Neuronal stem cell (in vitro differentiated cells): ENCODE measurements around the gene CRK. TPM values are rescaled to one million over a fixed set of nuclear protein-coding genes. Genes with fewer than 3 reads are reported as not detected.

Source experiments
- DNase-seq: peaks from one replicate; pipeline ENCODE4 v3.0.0-alpha.2; 2013; ENCODE audit warnings: low spot score
- H2AFZ ChIP-seq: one replicate; pipeline ENCODE4 v1.6.1; 2013; ENCODE audit warnings: mild to moderate bottlenecking, low read length, inconsistent platforms
- H2AK5ac ChIP-seq: 2 replicates; pipeline ENCODE4 v1.6.1; 2013; ENCODE audit warnings: low read depth, mild to moderate bottlenecking, inconsistent platforms, low read length, moderate library complexity, mixed read lengths
- H2BK120ac ChIP-seq: 2 replicates; pipeline ENCODE4 v1.6.1; 2013; ENCODE audit warnings: low read depth, mild to moderate bottlenecking, inconsistent platforms, low read length, moderate library complexity, mixed read lengths
- H2BK12ac ChIP-seq: one replicate; pipeline ENCODE4 v1.6.1; 2013; ENCODE audit warnings: low read length, inconsistent platforms
- H2BK15ac ChIP-seq: 2 replicates; pipeline ENCODE4 v1.6.1; 2013; ENCODE audit warnings: mild to moderate bottlenecking, low read length, inconsistent platforms, mixed read lengths
- H2BK5ac ChIP-seq: one replicate; pipeline ENCODE4 v1.6.1; 2013; ENCODE audit warnings: inconsistent platforms, mild to moderate bottlenecking, low read length, moderate library complexity
- H3K14ac ChIP-seq: one replicate; pipeline ENCODE4 v1.6.1; 2013; ENCODE audit warnings: low read length, inconsistent platforms
- H3K18ac ChIP-seq: 2 replicates; pipeline ENCODE4 v1.6.1; 2013; ENCODE audit warnings: low read length, inconsistent platforms
- H3K23ac ChIP-seq: 2 replicates; pipeline ENCODE4 v1.6.1; 2013; ENCODE audit warnings: low read depth, mild to moderate bottlenecking, mixed read lengths, low read length, inconsistent platforms; ENCODE audit not compliant: poor library complexity
- H3K27ac ChIP-seq: replicated peaks from 3 replicates; pipeline ENCODE4 v1.5.1; 2013; ENCODE audit warnings: low read length, inconsistent platforms
- H3K27me3 ChIP-seq, 3 experiments: 2 replicates each; pipeline ENCODE4 v1.6.1; 2013; ENCODE audit warnings: low read length in 3 of 3, mild to moderate bottlenecking in 2 of 3, inconsistent platforms in 1 of 3, low read depth in 1 of 3, mixed read lengths in 1 of 3, moderate library complexity in 1 of 3; ENCODE audit not compliant: control insufficient read depth in 3 of 3, insufficient read depth in 3 of 3
- H3K36me3 ChIP-seq, 2 donors: replicated peaks in 1 of 2; 2 replicates each; pipeline ENCODE4 v1.6.1; 2013; ENCODE audit warnings: low read length in 2 of 2; ENCODE audit not compliant: control insufficient read depth in 2 of 2, insufficient read depth in 2 of 2
- H3K4ac ChIP-seq: 2 replicates; pipeline ENCODE4 v1.6.1; 2013; ENCODE audit warnings: inconsistent platforms, mild to moderate bottlenecking, low read length, moderate library complexity
- H3K4me1 ChIP-seq, 2 donors: 1 replicate in 1 of 2; 2 replicates in 1 of 2; pipeline ENCODE4 v1.6.1; 2013; ENCODE audit warnings: low read length in 2 of 2, low read depth in 1 of 2; ENCODE audit not compliant: control insufficient read depth in 2 of 2, insufficient read depth in 1 of 2
- H3K4me2 ChIP-seq: one replicate; pipeline ENCODE4 v1.6.1; 2013; ENCODE audit warnings: mild to moderate bottlenecking, low read length, inconsistent platforms; ENCODE audit not compliant: insufficient read depth, poor library complexity, severe bottlenecking
- H3K4me3 ChIP-seq, 2 donors: 2 replicates each; pipeline ENCODE4 v1.5.1; 2013; ENCODE audit warnings: low read length in 2 of 2, mild to moderate bottlenecking in 2 of 2, inconsistent platforms in 1 of 2, moderate library complexity in 1 of 2
- H3K79me1 ChIP-seq: one replicate; pipeline ENCODE4 v1.6.1; 2013; ENCODE audit warnings: low read depth, mild to moderate bottlenecking, inconsistent platforms, low read length, moderate library complexity
- H3K9ac ChIP-seq: one replicate; pipeline ENCODE4 v1.6.1; 2013; ENCODE audit warnings: mild to moderate bottlenecking, low read depth, low read length, inconsistent platforms; ENCODE audit not compliant: poor library complexity
- H3K9me3 ChIP-seq, 2 donors: replicated peaks in 1 of 2; 2 replicates each; pipeline versions ENCODE3 to v1.6.1; 2013; ENCODE audit warnings: low read length in 2 of 2, mild to moderate bottlenecking in 2 of 2, inconsistent platforms in 1 of 2, low read depth in 1 of 2, mixed read lengths in 1 of 2, moderate library complexity in 1 of 2; ENCODE audit not compliant: control insufficient read depth in 2 of 2, insufficient read depth in 1 of 2
- H4K8ac ChIP-seq: one replicate; pipeline ENCODE4 v1.6.1; 2013; ENCODE audit warnings: low read depth, mild to moderate bottlenecking, inconsistent platforms, low read length, moderate library complexity
- H4K91ac ChIP-seq: one replicate; pipeline ENCODE4 v1.6.1; 2013; ENCODE audit warnings: low read length, low read depth, mild to moderate bottlenecking, inconsistent platforms; ENCODE audit not compliant: poor library complexity
- WGBS, 2 donors: extraction: QIAGEN DNeasy Blood & Tissue Kit; methylation state at CpG; one replicate each; pipeline ENCODE4 v1.1.7; 2013; ENCODE audit warnings: missing lambda C conversion rate in 2 of 2, mixed read lengths in 1 of 2; ENCODE audit not compliant: insufficient read length in 2 of 2, insufficient replicate concordance in 1 of 2; ENCODE audit errors: extremely low coverage in 2 of 2; 5-methylcytosine and 5-hydroxymethylcytosine counted together
- polyA plus RNA-seq, 2 experiments: library from polyadenylated mRNA; stranded (reverse); fragments of 200-250 nt; gene quantifications; one replicate each; pipeline ENCODE4 v1.2.3, GENCODE V29; 2013

CRK gene
- polyA plus RNA-seq (2013, experiment 1 of 2), result 30.8 TPM
- polyA plus RNA-seq (2013, experiment 2 of 2), result 32.4 TPM

DNA sequence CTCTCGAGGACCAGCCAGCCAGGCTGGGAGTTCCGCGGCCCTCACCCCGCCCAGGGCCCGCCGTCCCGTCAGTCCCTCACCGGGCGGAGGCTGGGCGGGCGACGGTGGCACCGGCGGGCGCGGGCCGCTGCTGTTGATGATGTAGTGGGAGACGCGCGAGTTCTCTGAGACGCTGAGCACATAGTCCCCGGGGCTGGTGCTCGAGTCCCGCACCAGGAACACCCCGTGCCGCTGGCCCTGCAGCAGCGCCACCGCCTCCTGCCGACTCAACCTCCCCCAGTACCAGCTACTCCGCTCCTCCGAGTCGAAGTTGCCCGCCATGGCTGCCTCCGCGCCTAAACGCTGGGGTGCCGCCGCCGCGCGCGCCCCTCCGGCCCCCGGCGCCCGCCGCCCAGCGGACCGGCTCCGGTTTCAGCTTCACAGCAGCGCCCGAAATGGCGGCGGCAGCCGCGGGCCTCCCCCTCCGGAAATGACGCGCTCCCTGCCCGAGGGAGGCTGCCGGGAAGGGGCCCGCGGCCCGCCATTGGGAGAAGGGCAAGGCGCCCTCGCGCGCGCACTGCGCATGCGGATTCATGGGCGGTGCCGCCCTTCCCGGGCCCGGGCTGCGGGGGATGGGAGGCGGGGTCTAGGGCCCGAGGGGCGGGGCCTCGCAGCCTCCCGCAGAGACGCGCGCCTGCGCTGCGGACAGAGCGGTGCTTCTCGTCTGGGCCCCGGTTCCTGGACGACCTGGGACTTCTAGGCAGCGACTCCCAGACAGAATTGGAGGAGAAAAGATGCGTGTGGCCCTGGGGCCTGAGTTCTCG is at the start of gene CRK:
Gene CRK, minus strand, starts transcription at position 436 of the 803 bp plus-strand sequence. Its CDS starts 115 bp downstream, at position 321.
- H3K4me3 ChIP-seq, result peak within 1 kb of the TSS; percentile 83 to 100
- peak within 1 kb of the TSS; percentile 99 for H2BK5ac ChIP-seq
- peak within 1 kb of the TSS; percentile 32 for H4K8ac ChIP-seq
- H3K4me1 ChIP-seq, result peaks cover 5% of the 10 kb centered on the region in 2 donors
- H3K14ac ChIP-seq, result peak within 1 kb of the TSS; percentile 97
- peaks cover 0 to 33% of the 10 kb centered on the region in 2 donors for H3K36me3 ChIP-seq
- peak within 1 kb of the TSS; percentile 52 for H2BK12ac ChIP-seq
- H3K4me2 ChIP-seq, result peak within 1 kb of the TSS; percentile 69
- peak within 1 kb of the TSS; percentile 99 for H3K18ac ChIP-seq
- no peak within 1 kb of the TSS for H4K91ac ChIP-seq
- H2BK120ac ChIP-seq, result no peak within 1 kb of the TSS
- peaks cover 0 to 3% of the 10 kb centered on the region in 2 donors for H3K9me3 ChIP-seq
- peak within 1 kb of the TSS; percentile 77 for H3K27ac ChIP-seq
- H2AK5ac ChIP-seq, result peak within 1 kb of the TSS; percentile 96
- peak within 1 kb of the TSS; percentile 71 for H2BK15ac ChIP-seq
- no CpG with 5 or more reads among the region's 93 CpGs for WGBS, 2 donors
- DNase-seq, result peak; percentile 96
- H2AFZ ChIP-seq, result peak within 1 kb of the TSS; percentile 94
- peak within 1 kb of the TSS; percentile 99 for H3K9ac ChIP-seq
- H3K4ac ChIP-seq, result peak within 1 kb of the TSS; percentile 80
- no peaks in the 10 kb centered on the region for H3K27me3 ChIP-seq
- H3K79me1 ChIP-seq, result peaks cover 8% of the 10 kb centered on the region
- peak within 1 kb of the TSS; percentile 90 for H3K23ac ChIP-seq

DNA sequence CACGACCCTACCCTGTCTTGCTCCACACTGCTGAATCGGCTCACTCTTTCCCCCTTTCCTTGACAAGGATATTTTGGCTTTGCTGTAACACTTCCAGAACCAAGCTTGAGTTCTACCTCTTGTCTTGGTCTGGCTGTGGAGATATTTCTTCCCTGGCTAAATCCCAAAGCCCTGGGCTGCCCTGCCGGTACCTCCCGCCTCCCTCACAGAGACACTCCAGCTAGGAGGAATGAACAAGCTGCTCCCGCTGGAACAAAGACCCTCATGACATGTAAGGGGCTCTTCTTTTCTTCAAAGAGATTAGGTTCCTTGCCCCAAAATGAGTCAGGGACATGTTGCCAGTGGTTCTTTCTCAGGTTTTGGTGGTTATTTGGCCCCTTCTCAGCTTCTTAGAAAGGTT is 49.6 kb upstream of the CRK start:
- H2BK5ac ChIP-seq, result no peak overlapping the region
- H2BK15ac ChIP-seq, result no peak overlapping the region
- H3K27me3 ChIP-seq, result no peaks in the 10 kb centered on the region
- H3K27ac ChIP-seq, result peak overlapping the region; percentile 56
- H3K4me1 ChIP-seq, result peaks cover 0 to 5% of the 10 kb centered on the region in 2 donors
- no peaks in the 10 kb centered on the region for H3K79me1 ChIP-seq
- H3K23ac ChIP-seq, result no peak overlapping the region
- no peak overlapping the region for H3K14ac ChIP-seq
- H2BK12ac ChIP-seq, result peak overlapping the region; percentile 32
- H3K9ac ChIP-seq, result peak overlapping the region; percentile 68
- H4K8ac ChIP-seq, result peak overlapping the region; percentile 77
- no peak overlapping the region for H2AFZ ChIP-seq
- H2AK5ac ChIP-seq, result peak overlapping the region; percentile 92
- peak overlapping the region; percentile 97 for H4K91ac ChIP-seq
- no peaks in the 10 kb centered on the region for H3K9me3 ChIP-seq
- H2BK120ac ChIP-seq, result no peak overlapping the region
- H3K18ac ChIP-seq, result peak overlapping the region; percentile 77
- H3K36me3 ChIP-seq, result peaks cover 3 to 12% of the 10 kb centered on the region in 2 donors
- no peak overlapping the region for H3K4me3 ChIP-seq
- WGBS, 2 donors, result no CpG with 5 or more reads among the region's 5 CpGs
- H3K4me2 ChIP-seq, result peak overlapping the region; percentile 14
- DNase-seq, result no peak
- no peak overlapping the region for H3K4ac ChIP-seq

DNA sequence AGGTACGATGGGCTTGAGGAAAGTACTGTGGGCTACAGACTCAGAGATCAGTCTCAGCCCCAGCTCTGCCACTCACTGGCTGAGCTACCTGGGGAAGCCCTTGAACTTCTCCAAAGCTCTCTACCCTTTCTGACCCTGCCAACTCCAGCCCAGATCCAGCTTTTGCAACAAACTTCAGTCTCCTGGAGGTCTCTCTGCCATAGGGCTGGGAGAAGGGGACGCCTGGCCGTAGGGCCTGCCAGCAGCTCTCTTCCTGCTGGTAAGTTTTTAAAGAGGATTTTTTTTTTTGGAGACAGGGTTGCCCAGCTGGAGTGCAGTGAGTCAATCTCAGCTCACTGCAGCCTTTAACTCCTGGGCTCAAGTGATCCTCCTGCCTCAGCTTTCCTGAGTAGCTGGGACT is 48.8 kb upstream of the CRK start:
- peaks cover 0 to 5% of the 10 kb centered on the region in 2 donors for H3K4me1 ChIP-seq
- no peak overlapping the region for H2BK12ac ChIP-seq
- no peak overlapping the region for H3K9ac ChIP-seq
- H3K23ac ChIP-seq, result no peak overlapping the region
- no peak overlapping the region for H2BK15ac ChIP-seq
- no peak for DNase-seq
- no peak overlapping the region for H3K27ac ChIP-seq
- no peak overlapping the region for H3K4me2 ChIP-seq
- peak overlapping the region; percentile 92 for H2AK5ac ChIP-seq
- no peak overlapping the region for H3K4ac ChIP-seq
- no peak overlapping the region for H2BK120ac ChIP-seq
- no peak overlapping the region for H3K4me3 ChIP-seq
- no peak overlapping the region for H3K14ac ChIP-seq
- no peak overlapping the region for H2AFZ ChIP-seq
- H2BK5ac ChIP-seq, result no peak overlapping the region
- H3K9me3 ChIP-seq, result no peaks in the 10 kb centered on the region
- H3K36me3 ChIP-seq, result peaks cover 3 to 12% of the 10 kb centered on the region in 2 donors
- H3K79me1 ChIP-seq, result no peaks in the 10 kb centered on the region
- H3K18ac ChIP-seq, result no peak overlapping the region
- H3K27me3 ChIP-seq, result no peaks in the 10 kb centered on the region
- no peak overlapping the region for H4K8ac ChIP-seq
- H4K91ac ChIP-seq, result no peak overlapping the region
- no CpG with 5 or more reads among the region's 3 CpGs for WGBS, 2 donors

DNA sequence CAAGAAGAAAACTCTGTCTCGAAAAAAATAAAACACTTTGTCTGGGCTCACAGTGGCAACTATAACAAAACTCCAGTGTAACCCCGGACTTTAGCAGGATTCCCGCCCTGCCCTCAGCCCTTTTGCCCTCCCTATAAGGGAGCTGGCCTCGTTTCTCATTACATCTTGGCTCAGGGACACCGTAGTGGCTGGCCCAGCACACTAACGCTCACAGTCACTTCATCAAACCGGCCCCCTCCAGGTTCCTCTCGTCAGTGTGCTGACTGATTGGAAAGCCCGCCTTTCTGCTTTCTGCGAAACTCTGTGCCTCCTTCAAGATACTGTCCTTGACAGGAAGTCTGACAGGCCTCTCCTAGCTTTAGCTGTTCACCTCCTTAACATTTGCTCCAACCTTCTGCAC is 47.7 kb upstream of the CRK start:
- no peaks in the 10 kb centered on the region for H3K27me3 ChIP-seq
- DNase-seq, result no peak
- no peak overlapping the region for H4K8ac ChIP-seq
- no peak overlapping the region for H4K91ac ChIP-seq
- no peak overlapping the region for H2BK120ac ChIP-seq
- no peak overlapping the region for H2AK5ac ChIP-seq
- H3K36me3 ChIP-seq, result peaks cover 3 to 7% of the 10 kb centered on the region in 2 donors
- no peak overlapping the region for H3K27ac ChIP-seq
- H3K79me1 ChIP-seq, result no peaks in the 10 kb centered on the region
- WGBS, 2 donors, result no CpG with 5 or more reads among the region's 10 CpGs
- no peak overlapping the region for H2BK12ac ChIP-seq
- no peak overlapping the region for H3K4me3 ChIP-seq
- H3K4me1 ChIP-seq, result peaks cover 0 to 5% of the 10 kb centered on the region in 2 donors
- no peak overlapping the region for H3K9ac ChIP-seq
- no peak overlapping the region for H3K14ac ChIP-seq
- H3K18ac ChIP-seq, result no peak overlapping the region
- no peak overlapping the region for H3K4ac ChIP-seq
- H3K4me2 ChIP-seq, result no peak overlapping the region
- H2BK5ac ChIP-seq, result no peak overlapping the region
- no peak overlapping the region for H2BK15ac ChIP-seq
- no peak overlapping the region for H3K23ac ChIP-seq
- no peaks in the 10 kb centered on the region for H3K9me3 ChIP-seq
- H2AFZ ChIP-seq, result no peak overlapping the region
